Activated CD4-positive, alpha-beta T cell treated with anti-CD3 and anti-CD28 coated beads, Interleukin-2, amount 50 U/mL, for 24 hours (primary cell): ENCODE results near the gene DOHH.

Experiments used
- DNase-seq, 2 donors: peaks; one replicate each; pipeline ENCODE4 v3.0.0-alpha.2; 2020; ENCODE audit warnings: low read depth in 1 of 2, low spot score in 1 of 2

DOHH gene

DNA sequence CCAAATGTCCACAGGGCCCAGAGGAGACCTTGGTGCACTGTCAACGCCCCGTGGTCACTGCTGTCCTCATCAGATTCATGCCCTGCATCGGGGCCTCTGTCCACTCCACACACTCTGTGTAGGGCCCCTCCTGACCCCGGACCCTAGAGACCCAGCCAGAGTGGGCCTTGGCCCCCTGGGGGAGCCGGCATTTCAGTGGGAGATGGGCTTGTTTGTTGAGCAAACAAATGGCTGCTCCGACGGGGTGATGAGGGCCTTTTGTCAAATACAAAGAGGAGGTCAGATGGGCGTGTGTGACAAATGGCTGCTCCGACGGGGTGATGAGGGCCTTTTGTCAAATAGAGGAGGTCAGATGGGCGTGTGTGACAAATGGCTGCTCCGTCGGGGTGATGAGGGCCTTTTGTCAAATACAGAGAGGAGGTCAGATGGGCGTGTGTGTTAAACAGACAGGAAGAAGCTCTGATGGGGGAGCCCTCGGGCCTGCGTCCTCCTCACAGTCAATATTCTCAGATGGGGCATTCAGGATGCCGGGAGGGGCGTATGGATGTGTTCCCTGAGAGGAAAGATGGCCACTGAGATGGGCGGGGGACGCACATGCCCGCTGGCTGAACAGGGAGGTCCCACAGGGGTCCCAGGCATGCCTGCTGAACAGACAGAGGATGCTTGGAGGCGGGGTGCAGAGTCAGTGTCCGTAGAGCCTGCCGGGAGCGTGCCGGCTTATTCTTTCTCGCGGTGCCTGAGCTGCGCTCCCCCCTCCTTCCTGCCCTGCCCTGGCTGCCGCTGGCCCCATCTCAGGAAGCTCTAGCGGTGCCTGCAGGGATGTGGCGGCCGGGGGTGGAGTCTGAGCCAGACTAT is 56.4 kb downstream of the DOHH start:
- DNase-seq = no peak

DNA sequence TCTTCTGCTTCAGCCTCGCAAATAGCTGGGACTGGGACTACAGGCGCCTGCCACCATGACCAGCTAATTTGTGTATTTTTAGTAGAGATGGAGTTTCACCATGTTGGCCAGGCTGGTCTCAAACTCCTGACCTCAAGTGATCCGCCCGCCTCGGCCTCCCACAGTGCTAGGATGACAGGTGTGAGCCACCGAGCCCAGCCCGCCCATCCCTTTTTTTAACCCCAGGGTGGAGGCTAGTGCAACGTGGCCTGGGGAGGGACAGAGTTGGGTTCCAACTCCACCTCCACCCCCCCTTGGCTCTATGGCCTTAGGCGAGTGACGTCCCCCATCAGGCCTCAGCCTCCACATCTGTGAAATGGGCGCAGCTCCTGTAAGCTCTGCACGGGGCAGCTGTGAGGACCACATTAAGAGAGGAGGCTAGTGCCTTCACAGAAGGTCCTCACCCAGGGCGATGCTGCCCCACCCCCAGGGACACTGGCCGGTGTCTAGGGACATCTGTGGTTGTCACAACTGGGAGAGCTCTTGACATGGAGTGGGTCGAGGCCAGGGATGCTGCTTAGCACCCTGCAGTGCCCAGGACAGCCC is 57.9 kb downstream of the DOHH start:
- no peak for DNase-seq

DNA sequence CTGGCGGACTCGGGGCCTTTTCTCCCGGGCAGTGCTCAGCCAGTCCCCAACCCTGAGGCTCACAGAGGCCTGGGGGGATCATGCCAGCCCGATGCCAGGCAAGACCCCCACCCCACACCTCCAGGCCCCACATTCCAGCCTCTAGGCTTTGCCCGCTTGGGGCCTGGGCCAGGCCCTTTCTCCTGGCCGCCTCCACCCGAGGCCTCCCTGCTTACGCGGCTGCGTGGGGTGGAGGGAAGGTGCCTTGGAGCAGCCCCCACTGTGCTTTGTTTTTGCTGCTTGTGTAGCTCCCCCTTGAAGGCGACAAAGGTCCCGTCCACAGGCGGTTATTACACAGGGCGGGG is 58.5 kb downstream of the DOHH start:
- DNase-seq = no peak

DNA sequence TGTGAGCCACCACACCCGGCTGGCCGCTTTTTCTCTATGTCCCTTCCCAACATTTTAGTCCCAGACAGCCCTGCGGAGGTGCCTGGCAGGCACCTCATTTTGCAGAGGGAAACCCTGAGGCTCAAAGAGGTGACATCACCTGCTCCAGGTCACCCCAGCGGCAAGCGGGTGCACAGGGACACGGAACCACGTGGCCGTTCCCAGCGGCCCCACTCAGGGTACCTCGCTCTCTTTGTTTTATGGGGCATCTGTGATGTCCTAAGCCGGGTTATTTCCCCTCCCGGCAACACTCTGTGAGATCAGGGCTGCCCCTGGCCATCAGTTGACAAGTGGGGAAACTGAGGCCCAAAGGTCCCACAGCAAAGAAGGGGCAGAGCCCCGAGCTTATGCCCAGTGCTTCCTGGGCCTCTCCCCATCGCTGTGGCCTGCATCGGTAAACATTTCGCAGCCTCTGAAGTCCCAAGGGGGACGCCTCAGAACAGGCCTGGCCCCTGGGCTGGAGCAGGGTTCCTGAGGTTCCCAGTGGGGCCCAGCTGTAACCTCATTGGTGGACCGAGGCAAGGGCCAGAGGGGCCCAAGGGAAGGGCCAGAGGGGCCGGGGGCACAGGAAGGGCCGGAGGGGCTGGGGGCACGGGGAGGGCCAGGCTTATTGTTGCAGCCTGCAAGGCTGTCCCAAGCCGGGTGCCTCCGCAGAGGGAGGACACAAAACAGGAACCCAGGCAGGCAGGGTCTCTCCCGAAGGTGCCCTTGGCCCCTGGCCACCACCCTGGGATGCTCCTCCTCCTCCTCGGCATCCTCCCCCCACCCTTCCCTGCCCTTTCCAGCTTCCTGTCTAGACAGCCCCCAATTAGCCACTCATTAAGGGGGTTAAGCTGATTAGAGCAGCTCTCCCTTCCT is 59.1 kb downstream of the DOHH start:
- DNase-seq = no peak
